C4-2B (cell line): Measurements from ENCODE around the gene MTR.

Experiments used
- CTCF ChIP-seq: fragments of 450-650 bp; conservative IDR thresholded peaks from 2 replicates; pipeline ENCODE4 v1.5.1; 2017; ENCODE audit warnings: mild to moderate bottlenecking
- ZFX ChIP-seq: fragments of 450-650 bp; IDR thresholded peaks from 2 replicates; pipeline ENCODE4 v1.6.1; 2017

GRCh38 chr1:236833575-236833974 lies 38.5 kb downstream of the MTR start:
- TF ChIP-seq CTCF (no peak), ZFX (no peak)
